ENCODE data around the gene TMEM117.

TMEM117 gene

DNA sequence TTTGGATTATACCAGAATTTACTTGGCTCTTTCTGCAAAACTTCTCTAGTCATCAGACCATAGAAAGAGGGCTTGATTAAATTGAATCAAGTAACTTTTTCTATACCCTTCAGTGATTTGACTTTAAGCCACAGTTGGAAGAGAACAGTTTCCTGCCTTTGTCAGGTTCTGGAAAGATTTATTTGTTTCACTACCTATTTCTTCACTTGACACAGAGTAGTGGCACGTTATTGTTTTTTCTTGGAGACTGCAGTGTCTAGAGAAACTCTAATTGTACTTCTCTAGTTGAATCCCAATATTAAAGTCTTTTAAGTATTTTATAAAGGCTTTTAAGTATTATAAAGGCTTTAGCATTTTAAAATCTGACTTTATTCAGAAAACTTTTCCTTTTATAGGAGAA, 138.1 kb downstream of the TMEM117 start:
- TF ChIP-seq, protein P1, sequence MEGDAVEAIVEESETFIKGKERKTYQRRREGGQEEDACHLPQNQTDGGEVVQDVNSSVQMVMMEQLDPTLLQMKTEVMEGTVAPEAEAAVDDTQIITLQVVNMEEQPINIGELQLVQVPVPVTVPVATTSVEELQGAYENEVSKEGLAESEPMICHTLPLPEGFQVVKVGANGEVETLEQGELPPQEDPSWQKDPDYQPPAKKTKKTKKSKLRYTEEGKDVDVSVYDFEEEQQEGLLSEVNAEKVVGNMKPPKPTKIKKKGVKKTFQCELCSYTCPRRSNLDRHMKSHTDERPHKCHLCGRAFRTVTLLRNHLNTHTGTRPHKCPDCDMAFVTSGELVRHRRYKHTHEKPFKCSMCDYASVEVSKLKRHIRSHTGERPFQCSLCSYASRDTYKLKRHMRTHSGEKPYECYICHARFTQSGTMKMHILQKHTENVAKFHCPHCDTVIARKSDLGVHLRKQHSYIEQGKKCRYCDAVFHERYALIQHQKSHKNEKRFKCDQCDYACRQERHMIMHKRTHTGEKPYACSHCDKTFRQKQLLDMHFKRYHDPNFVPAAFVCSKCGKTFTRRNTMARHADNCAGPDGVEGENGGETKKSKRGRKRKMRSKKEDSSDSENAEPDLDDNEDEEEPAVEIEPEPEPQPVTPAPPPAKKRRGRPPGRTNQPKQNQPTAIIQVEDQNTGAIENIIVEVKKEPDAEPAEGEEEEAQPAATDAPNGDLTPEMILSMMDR (IDR thresholded peaks at IDR 0.05; ENCODE audit: low read length) = no peak
- no peak for TF ChIP-seq EZH2 (IDR thresholded peaks at IDR 0.05; ENCODE audit: borderline replicate concordance, low read length)
- H3K9me3 ChIP-seq (ENCODE audit: low read length) = no peaks in the 10 kb centered on the region; the same call in 1 of the 2 replicates
- no peak overlapping the region for H3K9ac ChIP-seq (ENCODE audit: low read length)
- H3K27ac ChIP-seq (ENCODE audit: low read depth, low read length, poor library complexity, severe bottlenecking) = no peak overlapping the region
- H3F3A ChIP-seq (ENCODE audit: insufficient read depth, low read length) = no peaks in the 10 kb centered on the region
- no peaks in the 10 kb centered on the region for H3K36me3 ChIP-seq (ENCODE audit: insufficient read depth, low read length)
- no peak overlapping the region for H3K4me2 ChIP-seq (ENCODE audit: low read length)
- no peaks in the 10 kb centered on the region for H3K27me3 ChIP-seq (ENCODE audit: insufficient read depth, low read length)
- no peaks in the 10 kb centered on the region for H3K9me2 ChIP-seq (ENCODE audit: low read depth, low read length)
- no peak overlapping the region for H2AFZ ChIP-seq (ENCODE audit: low read length)
- H3K79me2 ChIP-seq (ENCODE audit: insufficient read depth, low read length) = no peaks in the 10 kb centered on the region
- H4K20me1 ChIP-seq (ENCODE audit: insufficient read depth, low read length) = no peaks in the 10 kb centered on the region
- H3K4me3 ChIP-seq (ENCODE audit: low read depth, low read length, poor library complexity, severe bottlenecking) = no peak overlapping the region
- no peaks in the 10 kb centered on the region for H3K4me1 ChIP-seq (ENCODE audit: insufficient read depth, low read length, severe bottlenecking)

DNA sequence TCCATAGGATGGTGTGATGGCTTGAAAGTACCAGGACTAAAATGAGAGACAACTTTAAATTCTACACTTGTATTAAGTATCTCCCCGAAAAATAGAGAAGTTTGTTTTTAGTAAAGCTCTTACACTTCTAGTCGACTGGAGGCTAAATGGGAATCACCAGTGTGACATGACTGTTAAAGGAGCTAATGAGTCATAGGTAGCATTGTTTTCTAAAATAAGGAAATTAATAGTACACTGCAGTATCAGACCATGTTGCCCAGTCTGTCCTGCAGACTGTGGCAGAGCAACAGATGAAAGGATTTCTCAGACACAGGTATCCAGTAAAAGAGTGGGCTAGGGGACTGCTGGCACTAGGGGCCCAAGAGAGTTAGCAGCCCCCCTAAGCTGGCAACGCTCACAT, 140.1 kb downstream of the TMEM117 start:
- no peaks in the 10 kb centered on the region for H3K9me2 ChIP-seq (ENCODE audit: low read depth, low read length)
- no peaks in the 10 kb centered on the region for H4K20me1 ChIP-seq (ENCODE audit: insufficient read depth, low read length)
- H3K36me3 ChIP-seq (ENCODE audit: insufficient read depth, low read length) = no peaks in the 10 kb centered on the region
- H3K79me2 ChIP-seq (ENCODE audit: insufficient read depth, low read length) = no peaks in the 10 kb centered on the region
- no peak overlapping the region for H2AFZ ChIP-seq (ENCODE audit: low read length)
- peaks cover 2% of the 10 kb centered on the region; the same call in 1 of the 2 replicates for H3K9me3 ChIP-seq (ENCODE audit: low read length)
- no peak for TF ChIP-seq EZH2 (IDR thresholded peaks at IDR 0.05; ENCODE audit: borderline replicate concordance, low read length)
- TF ChIP-seq, protein P1 (IDR thresholded peaks at IDR 0.05; ENCODE audit: low read length) = no peak
- no peak overlapping the region for H3K4me3 ChIP-seq (ENCODE audit: low read depth, low read length, poor library complexity, severe bottlenecking)
- H3K27me3 ChIP-seq (ENCODE audit: insufficient read depth, low read length) = no peaks in the 10 kb centered on the region
- H3K9ac ChIP-seq (ENCODE audit: low read length) = no peak overlapping the region
- H3K4me1 ChIP-seq (ENCODE audit: insufficient read depth, low read length, severe bottlenecking) = no peaks in the 10 kb centered on the region
- no peak overlapping the region for H3K4me2 ChIP-seq (ENCODE audit: low read length)
- no peaks in the 10 kb centered on the region for H3F3A ChIP-seq (ENCODE audit: insufficient read depth, low read length)
- no peak overlapping the region for H3K27ac ChIP-seq (ENCODE audit: low read depth, low read length, poor library complexity, severe bottlenecking)

DNA sequence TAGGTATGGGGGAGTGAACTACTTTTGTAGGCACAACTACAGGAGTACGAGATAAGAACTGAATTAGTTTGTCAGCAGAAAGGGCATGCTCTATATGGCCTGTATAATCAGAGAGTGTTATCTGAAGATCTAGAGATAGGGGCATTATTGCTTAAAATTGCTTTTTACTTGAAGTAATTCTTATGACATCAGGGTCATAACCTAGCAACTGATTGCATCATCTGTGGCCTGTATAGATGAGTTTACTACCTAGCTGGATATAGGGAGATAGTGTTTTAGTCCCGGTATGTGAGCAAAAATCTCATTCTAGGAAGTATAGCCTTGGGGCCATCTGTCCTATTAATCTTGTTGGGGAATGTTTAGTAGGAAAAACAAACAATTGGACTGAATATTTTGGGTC, 142.7 kb downstream of the TMEM117 start:
- no peak overlapping the region for H3K27ac ChIP-seq (ENCODE audit: low read depth, low read length, poor library complexity, severe bottlenecking)
- H3K9ac ChIP-seq (ENCODE audit: low read length) = no peak overlapping the region
- peaks cover 2% of the 10 kb centered on the region; the same call in 1 of the 2 replicates for H3K9me3 ChIP-seq (ENCODE audit: low read length)
- no peaks in the 10 kb centered on the region for H3K79me2 ChIP-seq (ENCODE audit: insufficient read depth, low read length)
- no peaks in the 10 kb centered on the region for H3K9me2 ChIP-seq (ENCODE audit: low read depth, low read length)
- TF ChIP-seq, protein P1 (IDR thresholded peaks at IDR 0.05; ENCODE audit: low read length) = no peak
- TF ChIP-seq EZH2 (IDR thresholded peaks at IDR 0.05; ENCODE audit: borderline replicate concordance, low read length) = no peak
- no peak overlapping the region for H3K4me3 ChIP-seq (ENCODE audit: low read depth, low read length, poor library complexity, severe bottlenecking)
- no peaks in the 10 kb centered on the region for H3K36me3 ChIP-seq (ENCODE audit: insufficient read depth, low read length)
- H3K4me1 ChIP-seq (ENCODE audit: insufficient read depth, low read length, severe bottlenecking) = no peaks in the 10 kb centered on the region
- no peaks in the 10 kb centered on the region for H3K27me3 ChIP-seq (ENCODE audit: insufficient read depth, low read length)
- no peak overlapping the region for H2AFZ ChIP-seq (ENCODE audit: low read length)
- H3F3A ChIP-seq (ENCODE audit: insufficient read depth, low read length) = no peaks in the 10 kb centered on the region
- no peaks in the 10 kb centered on the region for H4K20me1 ChIP-seq (ENCODE audit: insufficient read depth, low read length)
- no peak overlapping the region for H3K4me2 ChIP-seq (ENCODE audit: low read length)

All from OCI-LY1 (cell line).